NCI-H226 (cell line): ENCODE results near the gene PCDH1.
"Not testable (repeated sequence)": the region's sequence is repeated elsewhere in the genome, so short reads cannot be mapped to it uniquely, and the experiment has no call there.

Source experiments
- DNase-seq: peaks from one replicate; pipeline ENCODE4 v3.0.0-alpha.2; 2015

Gene PCDH1

DNA sequence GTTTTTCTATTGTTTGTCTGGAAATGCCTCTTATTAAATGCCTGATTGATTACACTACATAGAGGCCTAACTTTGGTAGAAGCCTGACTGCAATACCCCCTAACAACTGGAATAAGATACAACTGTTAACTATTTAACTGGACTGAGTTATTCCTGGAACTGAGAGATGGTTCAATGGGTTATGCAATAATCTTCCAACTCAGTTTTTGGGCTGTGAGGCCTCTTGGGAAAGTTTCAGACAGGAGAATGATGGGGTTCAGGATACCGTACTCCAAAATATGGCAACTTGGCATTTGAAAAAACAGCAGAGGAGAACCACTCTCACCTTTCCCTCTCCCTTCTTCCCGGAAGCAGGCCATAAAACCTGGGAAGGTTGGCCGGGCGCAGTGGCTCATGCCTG, 19.2 kb upstream of the PCDH1 start:
- no peak for DNase-seq

DNA sequence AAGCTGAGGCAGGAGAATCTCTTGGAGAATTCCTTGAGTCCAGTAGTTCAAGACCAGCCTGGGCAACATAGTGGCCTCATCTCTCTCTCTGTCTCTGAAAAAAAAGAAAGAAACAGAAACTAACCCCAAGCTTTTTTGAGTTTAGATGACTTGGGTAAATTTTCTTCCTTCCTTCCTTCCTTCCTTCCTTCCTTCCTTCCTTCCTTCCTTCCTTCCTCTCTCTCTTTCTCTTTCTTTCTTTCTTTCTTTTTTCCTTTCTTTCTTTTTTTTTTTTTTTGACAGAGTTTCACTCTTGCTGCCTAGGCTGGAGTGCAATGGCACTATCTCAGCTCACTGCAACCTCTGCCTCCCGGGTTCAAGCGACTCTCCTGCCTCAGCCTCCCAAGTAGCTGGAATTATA, 12.2 kb upstream of the PCDH1 start:
- not testable (repeated sequence) for DNase-seq

DNA sequence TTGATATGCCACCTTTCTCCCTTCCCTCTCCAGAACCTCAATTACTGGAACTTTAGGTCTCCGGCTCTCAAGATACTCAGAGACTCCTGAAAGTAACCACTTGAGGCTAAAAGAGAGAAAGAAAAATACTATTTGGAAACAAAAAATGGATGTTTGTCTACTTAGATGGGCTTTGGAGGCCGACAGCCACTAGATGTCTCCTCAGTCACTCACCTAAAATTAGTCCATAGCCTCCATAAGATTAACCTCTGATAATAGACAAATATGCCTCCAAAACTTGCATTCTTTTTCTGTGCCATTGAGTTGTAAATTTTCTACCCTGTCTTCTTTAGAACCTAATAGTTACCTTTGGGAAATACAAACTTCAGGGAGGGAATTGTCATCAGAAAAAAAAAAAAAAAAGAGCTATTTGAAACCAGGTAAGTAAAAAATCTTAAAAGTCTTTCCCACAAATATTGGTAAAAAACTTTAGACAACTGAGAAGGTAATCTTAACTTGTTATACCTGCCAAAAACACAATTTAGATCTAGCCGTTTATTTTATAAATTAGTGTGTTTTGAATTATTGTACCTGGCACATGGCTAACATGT, 11.2 kb upstream of the PCDH1 start:
- no peak for DNase-seq

- no peak for DNase-seq
These were observed 5.7 kb upstream of the PCDH1 start for GRCh38 chr5:141883892-141884318.

DNA sequence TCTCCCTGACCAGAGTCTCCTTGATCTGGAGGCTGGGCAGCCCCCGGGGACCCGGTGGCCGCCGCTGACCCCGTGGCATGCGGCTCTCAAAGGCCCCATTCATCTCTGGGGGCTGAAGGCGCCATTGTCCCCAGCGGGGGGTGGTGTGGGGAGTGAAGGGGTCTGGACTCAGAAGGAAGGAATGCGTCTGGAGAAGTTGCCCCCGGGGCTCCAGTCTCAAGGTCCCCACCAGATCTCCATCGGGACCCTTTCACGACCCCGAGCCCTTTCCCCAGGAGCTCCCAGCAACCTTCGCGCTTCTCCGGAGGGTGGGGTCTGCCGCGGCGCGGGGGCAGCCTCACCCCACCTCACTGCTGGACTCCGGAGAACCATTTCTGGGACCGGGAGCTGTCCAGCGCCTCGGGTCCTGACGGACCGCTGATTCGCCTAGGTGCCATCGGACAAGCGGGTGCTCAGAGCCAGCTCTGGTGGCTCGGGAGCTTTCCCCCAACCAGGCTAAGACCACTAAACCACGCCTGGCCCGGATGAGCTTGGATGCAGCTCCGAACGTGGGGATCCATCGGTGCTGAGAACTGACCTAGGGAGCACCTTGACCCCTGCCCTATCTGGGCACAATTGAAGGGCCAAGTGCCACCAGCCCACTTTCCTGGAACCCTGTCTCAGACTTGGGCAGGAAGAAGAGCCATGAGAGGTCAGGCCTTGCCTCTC, 5.1 kb upstream of the PCDH1 start:
- DNase-seq = peak; percentile 45

DNA sequence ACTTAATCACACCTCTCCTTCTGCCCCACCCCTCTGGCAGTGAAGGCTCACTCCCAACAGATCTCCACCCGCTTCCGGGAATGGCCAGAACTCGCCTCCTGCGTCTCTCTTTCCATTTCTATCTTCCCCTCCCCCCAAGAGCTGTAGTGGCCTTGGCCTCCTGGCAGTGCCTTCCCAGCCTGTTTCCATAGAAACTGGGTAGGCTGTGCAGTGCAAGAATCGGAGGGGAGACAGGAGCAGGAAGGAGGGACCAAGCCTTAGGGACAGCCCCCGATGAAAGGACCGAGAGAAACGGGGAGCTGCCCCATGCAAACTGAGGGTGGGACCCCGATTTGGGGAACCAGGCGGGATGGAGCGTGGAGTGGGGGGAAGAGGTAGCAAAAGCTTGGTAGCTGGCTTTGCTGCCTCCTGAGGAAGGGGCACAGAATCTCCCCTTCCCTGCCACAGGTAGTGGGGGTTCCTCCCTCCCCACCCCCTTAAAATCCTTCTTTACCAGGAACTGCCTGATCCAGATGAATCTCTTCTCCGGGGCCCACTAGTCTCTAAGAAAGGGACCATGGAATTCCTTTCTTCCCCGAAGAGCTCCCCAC, 4.5 kb upstream of the PCDH1 start:
- DNase-seq = no peak

DNA sequence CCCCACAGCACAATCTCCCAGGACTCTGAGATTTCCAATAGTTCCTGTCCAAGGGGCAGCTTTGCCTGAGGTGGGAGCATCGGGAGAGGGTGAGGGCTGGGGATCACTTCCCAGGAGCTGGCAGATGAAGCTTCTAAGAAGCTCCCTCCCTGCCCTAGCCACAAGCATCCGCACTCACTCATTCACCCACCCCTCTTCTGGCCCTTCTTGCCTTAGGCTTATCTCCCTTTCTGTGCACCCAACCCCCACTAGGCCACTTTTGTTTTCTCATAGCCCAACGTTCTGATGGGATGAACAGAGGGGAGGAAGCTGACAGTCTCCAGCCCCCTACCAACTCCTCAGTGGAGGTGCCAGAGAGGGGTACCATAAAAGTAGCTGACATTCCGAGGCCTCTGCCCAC, 3.7 kb upstream of the PCDH1 start:
- DNase-seq = no peak

DNA sequence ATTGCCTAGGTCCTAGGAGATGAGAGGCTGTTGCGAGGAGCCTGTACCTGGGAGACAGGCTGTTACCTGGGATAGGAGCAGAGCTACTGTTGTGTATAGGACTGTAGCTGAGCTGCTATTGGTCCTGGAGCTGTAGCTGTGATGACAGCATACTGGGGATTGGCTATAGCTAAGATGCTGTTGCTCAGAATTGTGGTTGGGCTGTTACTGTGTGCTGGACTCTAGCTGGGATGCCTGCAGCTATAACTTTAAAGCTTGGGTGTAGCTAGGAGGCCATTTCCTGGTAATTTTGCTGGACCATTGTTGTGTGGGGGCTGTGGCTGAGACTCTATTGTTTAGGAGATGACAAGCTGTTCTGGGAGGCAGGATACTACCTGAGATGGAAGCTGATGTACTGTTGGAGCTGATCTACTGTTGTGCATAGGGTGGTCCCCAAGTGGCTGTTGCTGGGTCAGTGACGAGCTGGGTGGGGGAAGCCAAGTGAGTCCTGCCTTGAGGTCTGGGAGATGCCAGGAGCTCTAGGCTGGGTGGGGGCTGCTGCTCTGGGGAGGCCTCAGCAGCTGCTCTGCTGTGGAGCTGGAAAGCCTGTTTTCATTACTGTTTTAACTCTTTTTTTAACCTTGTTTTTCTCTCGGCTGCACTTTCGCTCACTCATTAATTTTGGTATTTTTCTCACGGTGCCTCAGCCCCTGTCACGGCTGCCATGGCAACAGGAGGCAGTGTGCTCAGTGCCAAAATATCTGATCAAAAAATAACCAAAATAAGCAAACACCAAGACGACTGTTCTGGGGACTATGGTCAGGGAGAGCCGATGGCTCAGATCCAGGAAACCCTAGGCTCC, 3.0 kb upstream of the PCDH1 start:
- DNase-seq = peak; percentile 16

DNA sequence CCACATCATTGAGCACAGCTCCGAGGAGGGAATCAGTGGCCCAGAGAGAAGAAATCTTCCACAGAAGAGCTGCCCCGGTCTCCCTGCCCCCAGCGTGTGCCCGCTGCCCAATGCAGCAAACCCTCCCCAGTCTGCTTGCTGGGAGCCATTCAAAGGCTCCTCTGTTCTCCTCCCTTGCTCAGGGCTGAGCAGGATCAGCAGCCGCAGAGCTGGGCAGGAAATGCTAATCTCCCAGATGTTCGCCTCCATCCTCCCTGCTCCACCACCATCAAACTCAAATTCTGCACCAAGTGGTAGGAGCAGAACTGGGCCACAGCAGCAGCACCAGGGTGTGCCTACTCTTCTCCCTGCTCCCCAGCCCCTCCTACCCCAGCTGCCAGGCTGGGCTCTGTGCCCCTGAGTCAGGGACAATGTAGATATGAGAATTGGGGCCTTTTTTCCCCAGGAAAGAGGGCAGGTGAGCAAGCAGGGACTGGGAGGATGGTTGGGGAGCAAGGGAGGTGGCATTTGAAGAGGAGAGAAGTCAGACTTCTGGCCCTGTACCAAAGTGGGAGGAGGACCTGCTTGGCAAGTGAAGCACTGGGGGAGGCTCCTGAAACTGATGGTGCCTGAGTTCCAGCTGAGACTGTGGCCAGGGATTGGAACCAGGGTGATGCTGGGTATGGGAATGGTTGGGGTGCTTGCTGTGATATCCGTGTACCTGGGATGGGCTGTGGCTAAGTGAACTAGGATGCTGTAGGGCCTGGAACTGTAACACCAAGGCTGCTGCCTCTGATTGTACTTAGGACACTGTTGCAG, 1.9 kb upstream of the PCDH1 start:
- DNase-seq = no peak

GRCh38 chr5:141879426-141879759, 1.2 kb upstream of the PCDH1 start:
- DNase-seq = no peak

DNA sequence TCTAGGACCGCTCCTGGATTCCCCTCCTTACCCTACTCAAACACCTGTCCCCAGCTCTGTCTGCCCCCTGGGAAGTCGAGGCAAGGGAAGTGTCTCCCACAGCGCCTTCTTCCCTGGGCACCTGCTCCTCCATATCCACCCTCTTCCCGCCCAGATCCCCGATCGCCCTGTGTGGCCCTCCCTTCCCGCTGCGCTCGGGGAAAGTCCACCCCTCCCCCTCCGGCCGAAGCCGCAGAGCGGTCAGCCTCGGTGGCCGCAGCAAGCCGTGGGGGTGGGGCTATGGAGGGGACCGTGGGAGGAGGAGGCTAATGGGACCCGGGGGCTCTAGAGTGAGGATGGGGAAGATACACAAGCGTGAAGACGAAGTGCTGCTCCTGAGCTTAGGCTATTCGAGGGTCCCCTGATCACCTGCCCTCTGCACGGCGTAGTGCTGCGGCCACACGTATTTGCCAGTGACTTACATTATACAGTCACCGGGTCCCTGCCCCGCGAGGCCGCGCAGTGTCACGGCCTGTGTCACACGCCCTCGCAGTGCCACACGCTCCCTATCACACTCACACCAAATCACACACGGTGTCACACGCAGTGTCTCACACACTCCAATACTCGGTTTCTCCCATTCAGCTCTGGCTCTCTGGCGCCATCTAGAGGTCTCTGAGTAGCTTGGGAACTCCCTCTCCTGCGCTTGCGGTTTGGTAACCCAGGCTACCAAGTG, 658 bp upstream of the PCDH1 start:
- peak; percentile 73 for DNase-seq

DNA sequence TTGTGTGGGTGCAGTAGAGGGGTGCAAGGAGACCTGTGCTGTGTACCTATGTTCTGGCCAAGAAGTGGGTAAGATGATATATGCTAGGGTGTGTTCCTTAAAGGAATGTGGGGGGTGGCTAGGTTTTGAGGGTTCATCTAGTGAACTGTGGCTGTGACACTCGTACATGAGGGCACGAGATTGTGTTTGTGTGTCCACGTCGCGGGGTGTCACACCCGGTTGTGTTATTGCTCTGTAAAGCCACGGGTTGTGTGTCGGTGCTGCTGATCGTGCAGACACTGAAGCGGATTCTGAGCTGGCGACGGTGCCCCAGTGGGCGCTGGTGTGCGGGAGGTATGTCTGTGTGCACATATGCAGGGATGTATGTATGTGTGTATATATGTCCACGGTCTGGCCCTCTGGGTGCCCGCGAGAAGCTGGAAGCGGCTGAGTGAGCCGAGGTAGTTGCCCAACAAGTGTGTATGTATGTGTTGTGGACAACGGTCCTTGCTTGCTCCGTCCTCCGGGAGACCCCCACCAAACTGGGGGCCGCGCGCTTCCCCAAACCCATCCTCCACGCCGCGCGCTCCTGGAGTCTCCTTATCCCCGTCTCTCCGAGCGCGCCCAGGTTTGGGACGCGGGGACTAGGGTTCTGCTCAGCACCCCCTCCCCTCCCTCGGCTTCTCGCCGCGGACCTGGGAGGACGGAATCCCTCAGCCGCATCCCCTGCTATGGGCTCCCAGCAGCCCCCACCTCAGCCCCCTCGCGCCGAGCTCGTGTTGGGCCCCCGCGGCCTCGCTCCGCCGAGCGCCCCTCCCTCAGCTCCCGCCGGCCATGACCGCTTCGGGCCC, 639 bp downstream of the PCDH1 start:
- no peak for DNase-seq

- DNase-seq = no peak
These were observed 1.4 kb downstream of the PCDH1 start for GRCh38 chr5:141876628-141877355.

DNA sequence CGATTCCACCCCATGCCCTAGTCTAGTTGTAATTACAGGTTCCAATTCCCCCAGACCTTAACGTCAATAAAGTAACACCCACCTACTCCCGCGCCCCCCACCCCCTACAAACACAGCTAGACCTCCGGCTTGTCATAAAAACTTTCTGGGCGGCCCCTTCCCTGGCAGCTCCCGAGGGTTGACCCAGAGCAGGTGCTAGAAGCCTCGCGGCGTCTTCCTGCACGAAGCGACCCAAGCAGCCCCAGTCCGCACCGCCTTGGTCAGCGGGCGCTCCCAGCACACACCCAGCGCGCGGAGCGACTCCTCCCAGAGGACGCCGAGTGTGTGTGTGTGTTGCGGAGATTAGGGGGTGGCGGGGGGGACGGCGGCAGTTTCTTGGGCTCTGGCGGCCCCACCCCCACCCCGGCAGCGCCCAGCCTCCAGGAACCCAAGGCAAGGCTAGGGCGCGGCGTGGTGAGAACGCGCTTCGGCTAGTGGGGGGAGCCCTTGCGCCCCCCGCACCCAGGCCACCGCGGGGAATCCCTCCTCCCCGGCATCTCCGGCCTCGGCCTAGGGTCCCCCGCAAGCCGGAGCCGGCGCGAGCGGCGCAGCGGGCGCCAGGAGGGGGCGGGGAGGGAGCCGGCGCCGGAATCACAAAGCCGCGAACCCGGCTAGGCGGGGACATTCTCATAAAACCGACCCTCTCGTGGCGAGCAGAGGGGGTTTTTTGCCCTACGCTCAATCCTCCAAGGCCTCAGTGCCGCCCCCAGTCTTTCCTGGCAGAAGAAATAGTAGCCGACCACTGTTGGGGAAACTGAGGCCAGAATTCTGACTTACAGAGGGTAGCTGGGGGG, 2.2 kb downstream of the PCDH1 start:
- no peak for DNase-seq

DNA sequence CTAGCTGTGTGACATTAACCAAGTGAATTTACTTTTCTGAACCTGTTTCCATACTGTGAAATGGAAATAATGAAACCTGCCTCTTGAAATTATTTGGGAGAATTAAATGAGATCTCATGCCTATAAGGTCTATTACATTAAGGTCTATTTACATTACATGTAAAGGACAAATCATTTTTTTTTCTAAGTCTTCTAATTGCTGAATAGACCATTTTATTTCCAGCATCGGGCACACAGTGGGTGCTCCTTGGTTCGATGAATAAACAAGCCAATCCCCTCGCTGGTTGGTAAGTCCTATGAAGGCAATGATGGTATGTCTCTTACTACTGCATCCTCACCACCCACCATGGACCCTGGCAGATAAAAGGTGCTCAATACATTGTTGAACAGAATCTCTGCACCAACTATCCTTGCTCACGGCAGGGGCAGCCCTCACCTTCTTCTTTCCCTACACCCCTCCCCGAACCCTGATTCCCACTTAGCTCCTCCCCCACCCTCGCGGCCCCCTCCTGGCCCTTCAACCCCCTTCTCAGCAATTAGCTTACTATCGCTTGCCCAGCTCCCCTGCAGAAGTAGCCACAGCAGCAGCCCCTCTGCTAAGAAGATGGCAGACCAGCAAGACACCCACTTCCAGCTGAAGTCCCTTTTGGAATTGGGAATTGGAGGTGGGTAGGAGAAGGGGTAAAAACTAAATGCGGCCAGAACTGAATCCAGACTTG, 3.0 kb downstream of the PCDH1 start:
- no peak for DNase-seq

GRCh38 chr5:141874262-141874964, 3.8 kb downstream of the PCDH1 start:
- no peak for DNase-seq

DNA sequence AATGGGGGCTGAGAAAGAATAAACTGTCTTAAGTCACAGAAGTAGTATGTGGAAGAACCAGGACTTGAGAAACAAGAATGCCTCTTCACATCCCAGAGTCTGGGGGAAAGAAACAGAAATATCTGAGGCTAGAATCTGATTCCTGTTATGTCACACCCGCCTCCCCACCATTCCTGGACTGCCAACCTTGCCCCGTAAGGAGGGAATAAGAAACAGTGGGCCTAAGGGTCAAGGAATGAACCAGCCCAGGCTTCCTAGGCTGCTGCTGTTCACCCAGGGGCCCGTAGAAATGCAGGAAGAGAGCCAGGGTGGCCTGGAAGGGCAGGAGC, 4.3 kb downstream of the PCDH1 start:
- no peak for DNase-seq
